HepG2 (cell line): ENCODE data around the gene PHB1. TPM values are rescaled to one million over a fixed set of nuclear protein-coding genes. Genes with fewer than 3 reads are reported as not detected.

Experiments
- ATAC-seq: fragments of 200-7000 bp; cut with Tn5 transposase; 3 replicates; pipeline ENCODE4 v1.9.1; 2020; ENCODE audit warnings: mild to moderate bottlenecking, moderate library complexity
- BruUV-seq: library from RNA; stranded (reverse); fragments of 400-500 nt; replicated peaks from 2 replicates; lab custom pipeline; 2021; lab: Mats Ljungman, UMichigan
- CTCF ChIA-PET: fragments of 300-600 bp; formaldehyde crosslinking; extraction: SDS; loops from one replicate; lab custom pipeline; 2021; ENCODE audit warnings: low total read pairs, inconsistent platforms, low intra/inter-chr PET ratio; lab: Yijun Ruan, JAX
- POLR2A ChIA-PET: fragments of 350-600 bp; sonication (Branson Sonifier 250); formaldehyde crosslinking; loops from one replicate; lab custom pipeline; 2020; ENCODE audit warnings: antibody characterized with exemption, inconsistent platforms; lab: Yijun Ruan, JAX
- DNase-seq: peaks from one replicate; pipeline ENCODE4 v3.0.0-alpha.2; 2015; ENCODE audit warnings: low spot score
- FAIRE-seq: peaks from 3 replicates; lab custom pipeline; 2011; peaks lifted over from hg19 to GRCh38; lab: Jason Lieb, UNC
- H2AFZ ChIP-seq: one replicate; pipeline ENCODE4 v1.6.1; 2011; ENCODE audit warnings: low read length, inconsistent platforms
- H3K27ac ChIP-seq: fragments of 300-600 bp; 3 replicates; pipeline ENCODE4 v1.8.0; 2011; ENCODE audit warnings: mixed run types, mild to moderate bottlenecking, mixed read lengths, low read length, inconsistent platforms; ENCODE audit not compliant: insufficient read depth; ENCODE audit errors: extremely low read length
- H3K27me3 ChIP-seq, 2 experiments: fragments of 200-600 bp in 1 of 2; 2 replicates in 1 of 2; 3 replicates in 1 of 2; pipeline versions ENCODE4 v1.6.0 to v1.8.0; 2011; ENCODE audit warnings: low read length in 2 of 2, mild to moderate bottlenecking in 2 of 2, moderate library complexity in 2 of 2, inconsistent platforms in 1 of 2; ENCODE audit not compliant: insufficient read depth in 2 of 2, control insufficient read depth in 1 of 2
- H3K36me3 ChIP-seq, 2 experiments: fragments of 200-600 bp in 1 of 2; replicated peaks in 1 of 2; 2 replicates in 1 of 2; 3 replicates in 1 of 2; pipeline versions ENCODE4 v1.5.1 to v1.8.0; 2011; ENCODE audit warnings: low read length in 2 of 2, inconsistent platforms in 1 of 2; ENCODE audit not compliant: insufficient read depth in 2 of 2, control insufficient read depth in 1 of 2
- H3K4me1 ChIP-seq: 2 replicates; pipeline ENCODE4 v1.5.1; 2012; ENCODE audit warnings: low read length, inconsistent platforms; ENCODE audit not compliant: insufficient read depth
- H3K4me2 ChIP-seq: 2 replicates; pipeline ENCODE4 v1.6.0; 2011; ENCODE audit warnings: low read depth, low read length, inconsistent platforms
- H3K4me3 ChIP-seq, 3 experiments: fragments of 200-600 bp in 1 of 3; sonication (generic), shearing (Covaris generic) in 1 of 3; replicated peaks in 1 of 3; 2 replicates each; pipeline ENCODE4 v1.5.1; 2011 to 2016; ENCODE audit warnings: low read length in 3 of 3, inconsistent platforms in 2 of 3, low read depth in 2 of 3, mild to moderate bottlenecking in 2 of 3, control low read depth in 1 of 3, mixed read lengths in 1 of 3; ENCODE audit not compliant: insufficient read depth in 1 of 3
- H3K79me2 ChIP-seq: one replicate; pipeline ENCODE4 v1.6.1; 2011; ENCODE audit warnings: low read length, inconsistent platforms; ENCODE audit not compliant: insufficient read depth
- H3K9ac ChIP-seq: 2 replicates; pipeline ENCODE4 v1.6.0; 2011; ENCODE audit warnings: mild to moderate bottlenecking, low read depth, low read length, inconsistent platforms; ENCODE audit not compliant: insufficient read depth
- H3K9me3 ChIP-seq: 2 replicates; pipeline ENCODE4 v1.5.1; 2012; ENCODE audit warnings: mild to moderate bottlenecking, low read length
- H4K20me1 ChIP-seq: 2 replicates; pipeline ENCODE4 v1.6.0; 2011; ENCODE audit warnings: inconsistent platforms, mild to moderate bottlenecking, low read length, moderate library complexity; ENCODE audit not compliant: insufficient read depth
- CEBPB ChIP-seq: IDR thresholded peaks from 2 replicates; pipeline ENCODE4 v1.6.1; 2011; ENCODE audit warnings: low read depth, low read length, improper control_type of control experiment, borderline replicate concordance
- DNMT1 ChIP-seq: sonication (generic); formaldehyde crosslinking; IDR thresholded peaks from 2 replicates; pipeline ENCODE4 v1.5.1; 2020; ENCODE audit warnings: mild to moderate bottlenecking, missing genetic modification reagents
- ZFP36 ChIP-seq: fragments of 150-350 bp; IDR thresholded peaks from 2 replicates; pipeline ENCODE4 v1.6.1; 2018; ENCODE audit warnings: borderline replicate concordance, low read length, low read depth; ENCODE audit not compliant: partially characterized antibody
- ZNF263 ChIP-seq: sonication (generic); formaldehyde crosslinking; IDR thresholded peaks from 2 replicates; pipeline ENCODE4 v1.4.0; 2020; ENCODE audit warnings: missing genetic modification reagents
- ZNF431 ChIP-seq: sonication (generic); formaldehyde crosslinking; IDR thresholded peaks from 2 replicates; pipeline ENCODE4 v1.9.0; 2022; ENCODE audit warnings: missing genetic modification reagents, low read depth, mild to moderate bottlenecking, borderline replicate concordance
- WGBS: methylation state at CpG from one replicate; pipeline ENCODE4 v1.1.6; 2017; ENCODE audit warnings: low lambda C conversion rate; 5-methylcytosine and 5-hydroxymethylcytosine counted together
- in situ Hi-C: cut with HindIII; loops from 2 replicates; pipeline ENCODE4 v1.10.0; 2017; ENCODE audit warnings: low pct_unique_long_range_greater_than_20kb; ENCODE audit not compliant: extremely low pct_ligation_motif_present
- intact Hi-C: fragments of 100-400 bp; cut with micrococcal nuclease; formaldehyde crosslinking; loops from one replicate; pipeline ENCODE4 v1.10.0; 2022; ENCODE audit not compliant: unreplicated experiment
- polyA plus RNA-seq, 8 experiments: library from polyadenylated mRNA; depleted of rRNA in 3 of 8; stranded (reverse) in 7 of 8; unstranded in 1 of 8; fragments of >200 nt; fragmentation: Illumina TruSeq in 4 of 8; extraction: Trizol in 4 of 8; gene quantifications; 2 replicates each; pipeline versions ENCODE4 v1.2.1 to v1.2.3, GENCODE V29; 2011 to 2016; ENCODE audit warnings: low read depth in 4 of 8, missing spikeins in 1 of 8, mixed read lengths in 1 of 8; ENCODE audit not compliant: insufficient read depth in 1 of 8
- total RNA-seq, 5 experiments: library from RNA; depleted of rRNA; stranded (reverse); fragments of >200 nt; fragmentation: Illumina TruSeq; extraction: Trizol; gene quantifications; 2 replicates each; pipeline ENCODE4 v1.2.3, GENCODE V29; 2016; ENCODE audit warnings: low read depth in 1 of 5

The PHB1 gene
- total and polyA plus RNA-seq, 2 of the 13 experiments (the other 11 are each of a cell fraction or from before 2014, with no cell fraction given) = 515 to 688 TPM

- Histone ChIP-seq H3K4me1 (peaks cover 50% of the 10 kb centered on the region), H3K4me3 (no peak overlapping the region), H2AFZ (no peak overlapping the region), H3K36me3 (no peaks in the 10 kb centered on the region), H3K79me2 (no peaks in the 10 kb centered on the region), H3K27me3 (peaks cover 21 to 58% of the 10 kb centered on the region in 2 experiments), H3K4me2 (peak overlapping the region; percentile 5), H3K27ac (no peak overlapping the region), H3K9ac (no peak overlapping the region), H4K20me1 (no peaks in the 10 kb centered on the region), H3K9me3 (no peaks in the 10 kb centered on the region)
- ATAC-seq = no peak
- ChIA-PET CTCF (no interaction called here), POLR2A (no interaction called here)
- FAIRE-seq = no peak
- TF ChIP-seq ZNF431 (no peak), CEBPB (no peak), ZFP36 (peak; percentile 65)
- no TSS peak for BruUV-seq
- no peak for DNase-seq
- in situ Hi-C loops = no loop called here
- 28% methylated on average over 5 of the region's 5 CpGs for WGBS
- intact Hi-C loops = loop anchor here (5.0 kb wide), 1 partner anchor 49 kb away; no protein-coding TSS in a partner anchor
Measured at GRCh38 chr17:49456183-49456965, 41.7 kb upstream of the PHB1 start.

GRCh38 chr17:49455272-49455861 is 40.7 kb upstream of the PHB1 start:
- no peak overlapping the region for H3K27ac ChIP-seq
- no peak overlapping the region for H2AFZ ChIP-seq
- H3K36me3 ChIP-seq = no peaks in the 10 kb centered on the region
- ChIA-PET CTCF (no interaction called here), POLR2A (interaction anchor here (0.9 to 1.4 kb wide), 5 partner anchors 12 to 60 kb away, joined by 3 to 5 read pairs (median 3); partner anchors contain the start of gene PHB1)
- H4K20me1 ChIP-seq = no peaks in the 10 kb centered on the region
- peak overlapping the region; percentile 50; the same call in 1 of the 2 replicates for H3K4me2 ChIP-seq
- ATAC-seq (no peak), DNase-seq (no peak), FAIRE-seq (no peak)
- H3K9me3 ChIP-seq = no peaks in the 10 kb centered on the region
- WGBS = 16% methylated on average over 9 of the region's 9 CpGs
- no peaks in the 10 kb centered on the region for H3K79me2 ChIP-seq
- intact Hi-C loops = loop anchor here (5.0 kb wide), 1 partner anchor 48 kb away; no protein-coding TSS in a partner anchor
- in situ Hi-C loops = no loop called here
- BruUV-seq = no TSS peak
- H3K4me3 ChIP-seq = no peak overlapping the region; a peak in 1 of 6 replicates
- no peak overlapping the region for H3K9ac ChIP-seq
- H3K27me3 ChIP-seq = peaks cover 18 to 52% of the 10 kb centered on the region in 2 experiments
- peaks cover 50% of the 10 kb centered on the region for H3K4me1 ChIP-seq
- TF ChIP-seq DNMT1 (CRISPR knock-in tag) (no peak), ZNF263 (peak; percentile 98)
